Measurements from ENCODE around the gene RBMS1. TPM values are rescaled to one million over a fixed set of nuclear protein-coding genes. Genes with fewer than 3 reads are reported as not detected.

RBMS1 gene
- total RNA-seq, 2 experiments from 2014 or later, result 65.5 to 67.5 TPM

GRCh38 chr2:160352500-160352899, 141.1 kb downstream of the RBMS1 start:
- no peak overlapping the region for H3K27ac Mint-ChIP-seq
- no peak for DNase-seq
- no peaks in the 10 kb centered on the region for H3K9me3 Mint-ChIP-seq
- H3K4me1 Mint-ChIP-seq, result peaks cover 18% of the 10 kb centered on the region
- H3K4me3 Mint-ChIP-seq, result no peak overlapping the region
- H3K36me3 Mint-ChIP-seq (ENCODE audit: low read depth), result peaks cover 17% of the 10 kb centered on the region
- no peaks in the 10 kb centered on the region for H3K27me3 Mint-ChIP-seq
- POLR2A ChIA-PET, result no interaction called here
- CTCF ChIA-PET, result interaction anchor here (0.9 to 2.3 kb wide), 7 partner anchors 17 to 711 kb away, joined by 3 to 7 read pairs (median 4); no protein-coding TSS in a partner anchor

DNA sequence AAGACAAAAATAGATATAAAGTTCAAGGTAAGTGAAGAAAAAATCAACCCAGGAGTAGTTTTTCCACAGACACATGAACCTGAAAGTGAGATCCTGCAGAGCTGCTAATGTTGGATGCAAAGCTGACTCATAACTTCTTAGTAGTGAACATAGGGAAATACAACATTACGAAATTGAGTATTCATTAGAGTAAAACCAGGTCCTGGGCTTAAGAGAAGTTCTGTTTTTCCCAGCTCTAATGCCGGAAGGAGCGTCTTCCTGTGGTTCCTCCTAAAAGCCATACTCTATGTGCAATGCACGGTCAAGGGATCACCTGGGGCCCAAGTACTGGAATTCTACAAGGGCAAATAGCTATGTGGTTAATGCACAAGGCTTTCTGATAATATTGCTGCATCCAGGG, 141.7 kb downstream of the RBMS1 start:
- Mint-ChIP-seq H3K27ac (no peak overlapping the region), H3K9me3 (no peaks in the 10 kb centered on the region), H3K4me3 (no peak overlapping the region), H3K27me3 (no peaks in the 10 kb centered on the region), H3K36me3 (ENCODE audit: low read depth) (peaks cover 16% of the 10 kb centered on the region), H3K4me1 (peaks cover 22% of the 10 kb centered on the region)
- POLR2A ChIA-PET, result no interaction called here
- no peak for DNase-seq
- CTCF ChIA-PET, result interaction anchor here (1.3 to 1.8 kb wide), 3 partner anchors 24 to 643 kb away, joined by 4 to 5 read pairs (median 5); no protein-coding TSS in a partner anchor

DNA sequence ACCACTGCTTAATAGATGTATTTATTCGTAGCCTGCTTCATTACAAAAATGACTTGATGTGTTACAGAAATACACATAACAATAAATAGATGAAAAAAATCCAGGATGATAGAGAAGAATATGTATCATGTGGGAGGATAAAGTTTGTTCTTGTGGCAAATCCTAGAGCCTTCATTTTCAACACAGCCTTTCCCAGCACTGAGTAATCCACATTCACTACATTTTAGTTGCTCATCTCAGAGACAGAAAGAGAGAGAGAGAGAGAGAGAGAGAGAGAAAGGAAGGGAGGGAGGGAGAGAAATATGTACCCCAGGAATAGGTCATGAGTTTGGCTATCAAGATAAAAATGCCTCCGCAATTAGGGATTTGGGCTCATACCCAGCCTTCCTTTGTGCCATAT, 144.3 kb downstream of the RBMS1 start:
- Mint-ChIP-seq H3K9me3 (no peaks in the 10 kb centered on the region), H3K4me3 (no peak overlapping the region), H3K27ac (no peak overlapping the region), H3K27me3 (no peaks in the 10 kb centered on the region), H3K4me1 (peaks cover 40% of the 10 kb centered on the region), H3K36me3 (ENCODE audit: low read depth) (peaks cover 14% of the 10 kb centered on the region)
- POLR2A ChIA-PET, result no interaction called here
- CTCF ChIA-PET, result no interaction called here
- DNase-seq, result no peak

DNA sequence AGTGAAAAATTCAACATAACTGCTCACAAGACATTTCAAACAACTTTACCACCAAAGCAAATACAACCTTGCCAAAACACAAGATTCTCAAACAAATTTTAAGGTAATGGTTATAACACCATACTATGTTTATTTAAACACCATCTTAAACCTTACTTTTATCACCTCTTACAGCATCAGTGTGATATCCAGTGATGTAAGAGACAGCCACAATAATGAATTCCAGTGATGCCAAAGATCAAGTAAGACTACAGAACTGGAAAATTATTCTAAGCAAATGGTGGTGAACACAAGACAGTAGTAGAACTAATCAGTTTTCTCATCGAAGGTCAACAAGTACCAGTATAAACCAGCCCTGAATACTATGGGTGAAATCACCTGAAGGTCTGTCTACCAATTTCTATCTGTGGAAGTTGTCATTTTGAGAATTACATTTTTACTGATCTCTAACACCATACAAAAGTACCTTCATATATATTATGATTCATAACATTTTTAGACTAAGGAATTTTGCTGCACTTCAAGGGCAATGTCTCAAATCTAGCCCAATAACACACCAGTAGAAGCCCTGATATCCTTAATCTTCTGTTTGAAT, 146.2 kb downstream of the RBMS1 start:
- POLR2A ChIA-PET, result no interaction called here
- H3K4me1 Mint-ChIP-seq, result peaks cover 40% of the 10 kb centered on the region
- no peaks in the 10 kb centered on the region for H3K9me3 Mint-ChIP-seq
- no peak for DNase-seq
- H3K36me3 Mint-ChIP-seq (ENCODE audit: low read depth), result peaks cover 17% of the 10 kb centered on the region
- H3K27me3 Mint-ChIP-seq, result no peaks in the 10 kb centered on the region
- CTCF ChIA-PET, result no interaction called here
- H3K4me3 Mint-ChIP-seq, result no peak overlapping the region
- H3K27ac Mint-ChIP-seq, result no peak overlapping the region

GRCh38 chr2:160345071-160345764, 148.4 kb downstream of the RBMS1 start:
- Mint-ChIP-seq H3K4me3 (no peak overlapping the region), H3K27me3 (no peaks in the 10 kb centered on the region), H3K36me3 (ENCODE audit: low read depth) (peaks cover 18% of the 10 kb centered on the region), H3K9me3 (no peaks in the 10 kb centered on the region), H3K27ac (no peak overlapping the region), H3K4me1 (peaks cover 37% of the 10 kb centered on the region)
- ChIA-PET POLR2A (interaction anchor here (1.0 kb wide), 1 partner anchor 10 kb away, joined by 3 read pairs; no protein-coding TSS in a partner anchor), CTCF (interaction anchor here (1.5 kb wide), 1 partner anchor 84 kb away, joined by 3 read pairs; no protein-coding TSS in a partner anchor)
- DNase-seq, result no peak

GRCh38 chr2:160343404-160343803, 150.2 kb downstream of the RBMS1 start:
- CTCF ChIA-PET, result no interaction called here
- no peak overlapping the region for H3K4me3 Mint-ChIP-seq

DNA sequence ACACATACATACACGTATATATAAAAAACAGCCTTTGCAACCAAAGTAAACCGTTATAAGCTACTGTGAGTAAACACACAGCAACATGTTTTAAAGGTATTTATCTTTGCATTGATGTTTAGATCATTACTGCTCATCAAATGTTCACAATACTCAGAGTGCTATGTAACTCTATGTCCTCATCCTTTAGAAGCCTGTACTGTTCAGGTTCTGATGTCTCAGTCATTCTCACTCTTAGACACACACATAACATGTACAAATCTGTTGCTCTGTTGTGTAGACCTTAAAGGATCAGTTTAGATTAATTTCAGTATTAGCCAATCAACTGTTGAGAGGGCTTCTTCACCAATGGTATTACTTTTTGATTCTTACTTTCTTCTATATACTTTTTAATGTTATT, 153.9 kb downstream of the RBMS1 start:
- ChIA-PET CTCF (no interaction called here), POLR2A (no interaction called here)
- no peak overlapping the region for H3K4me3 Mint-ChIP-seq
- no peak overlapping the region for H3K27ac Mint-ChIP-seq
- no peaks in the 10 kb centered on the region for H3K27me3 Mint-ChIP-seq
- no peak for DNase-seq
- H3K9me3 Mint-ChIP-seq, result no peaks in the 10 kb centered on the region
- H3K36me3 Mint-ChIP-seq (ENCODE audit: low read depth), result peaks cover 10% of the 10 kb centered on the region
- peaks cover 34% of the 10 kb centered on the region for H3K4me1 Mint-ChIP-seq

More at GRCh38 chr2:160343404-160343803, 150.2 kb downstream of the RBMS1 start:
- H3K27me3 Mint-ChIP-seq, result no peaks in the 10 kb centered on the region
- no peak overlapping the region for H3K27ac Mint-ChIP-seq
- POLR2A ChIA-PET, result no interaction called here
- H3K36me3 Mint-ChIP-seq (ENCODE audit: low read depth), result peaks cover 16% of the 10 kb centered on the region
- DNase-seq, result no peak
- no peaks in the 10 kb centered on the region for H3K9me3 Mint-ChIP-seq
- H3K4me1 Mint-ChIP-seq, result peaks cover 42% of the 10 kb centered on the region

GRCh38 chr2:160338901-160339685, 154.5 kb downstream of the RBMS1 start:
- POLR2A ChIA-PET, result no interaction called here
- no peaks in the 10 kb centered on the region for H3K27me3 Mint-ChIP-seq
- H3K4me1 Mint-ChIP-seq, result peaks cover 37% of the 10 kb centered on the region
- no peaks in the 10 kb centered on the region for H3K9me3 Mint-ChIP-seq
- peaks cover 10% of the 10 kb centered on the region for H3K36me3 Mint-ChIP-seq (ENCODE audit: low read depth)
- CTCF ChIA-PET, result no interaction called here
- no peak overlapping the region for H3K4me3 Mint-ChIP-seq
- no peak for DNase-seq
- no peak overlapping the region for H3K27ac Mint-ChIP-seq

- no peak overlapping the region for H3K27ac Mint-ChIP-seq
- peaks cover 6% of the 10 kb centered on the region for H3K36me3 Mint-ChIP-seq (ENCODE audit: low read depth)
- peaks cover 47% of the 10 kb centered on the region for H3K4me1 Mint-ChIP-seq
- H3K27me3 Mint-ChIP-seq, result no peaks in the 10 kb centered on the region
- DNase-seq, result no peak
- ChIA-PET CTCF (no interaction called here), POLR2A (no interaction called here)
- H3K4me3 Mint-ChIP-seq, result no peak overlapping the region
- no peaks in the 10 kb centered on the region for H3K9me3 Mint-ChIP-seq
These were observed 155.9 kb downstream of the RBMS1 start for GRCh38 chr2:160337728-160338127.

DNA sequence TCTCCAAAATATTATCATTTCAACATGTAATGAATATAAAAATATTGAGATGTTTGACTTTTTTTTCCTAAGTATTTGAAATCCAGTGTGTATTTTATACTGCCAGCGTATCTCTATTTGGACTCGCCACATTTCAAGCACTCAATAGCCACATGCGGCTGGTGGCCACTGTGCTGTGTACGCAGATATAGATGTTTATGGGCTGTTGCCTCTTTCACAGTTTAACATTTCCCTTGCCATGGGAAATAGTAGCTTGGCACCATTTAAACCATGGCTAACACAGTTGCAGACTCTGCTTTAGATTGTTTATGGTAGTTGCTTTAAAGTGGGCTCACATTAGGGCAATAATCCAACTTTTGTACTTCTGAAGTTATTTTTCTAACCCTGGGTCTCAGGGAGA, 157.0 kb downstream of the RBMS1 start:
- ChIA-PET POLR2A (interaction anchor here (0.7 to 1.3 kb wide), 2 partner anchors 54 to 83 kb away, joined by 3 read pairs; no protein-coding TSS in a partner anchor), CTCF (interaction anchor here (5.1 kb wide), 1 partner anchor 12 kb away, joined by 30 read pairs; no protein-coding TSS in a partner anchor)
- Mint-ChIP-seq H3K9me3 (no peaks in the 10 kb centered on the region), H3K4me3 (no peak overlapping the region), H3K27ac (no peak overlapping the region), H3K36me3 (ENCODE audit: low read depth) (peaks cover 6% of the 10 kb centered on the region), H3K4me1 (peaks cover 57% of the 10 kb centered on the region), H3K27me3 (no peaks in the 10 kb centered on the region)
- DNase-seq, result no peak

DNA sequence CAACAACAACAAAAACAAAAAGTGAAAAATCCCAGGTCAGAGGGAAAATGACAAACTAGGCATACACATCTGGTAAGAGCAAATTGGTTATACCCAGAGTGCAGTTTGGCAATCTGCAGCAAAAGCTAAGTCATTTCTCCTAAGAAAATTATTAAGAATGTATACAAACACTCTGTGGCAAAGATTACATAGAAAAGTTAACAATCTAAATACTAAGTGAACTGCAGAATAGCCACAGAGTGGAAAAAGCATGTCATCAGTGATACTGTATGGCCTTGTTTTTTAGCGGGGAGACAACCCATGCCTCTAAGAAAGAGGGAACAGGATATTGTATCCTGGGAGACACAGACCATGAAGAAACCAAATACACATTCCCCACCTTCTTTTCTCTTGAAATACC, 157.5 kb downstream of the RBMS1 start:
- CTCF ChIA-PET, result interaction anchor here (5.1 kb wide), 1 partner anchor 12 kb away, joined by 30 read pairs; no protein-coding TSS in a partner anchor
- Mint-ChIP-seq H3K36me3 (ENCODE audit: low read depth) (peaks cover 10% of the 10 kb centered on the region), H3K9me3 (no peaks in the 10 kb centered on the region)

GRCh38 chr2:160335441-160335840, 158.2 kb downstream of the RBMS1 start:
- Mint-ChIP-seq H3K36me3 (ENCODE audit: low read depth) (peaks cover 10% of the 10 kb centered on the region), H3K27me3 (no peaks in the 10 kb centered on the region), H3K9me3 (no peaks in the 10 kb centered on the region), H3K4me1 (peaks cover 68% of the 10 kb centered on the region), H3K27ac (no peak overlapping the region), H3K4me3 (no peak overlapping the region)
- ChIA-PET CTCF (interaction anchor here (1.2 to 5.1 kb wide), 2 partner anchors 11 to 18 kb away, joined by 3 to 30 read pairs; no protein-coding TSS in a partner anchor), POLR2A (interaction anchor here (0.8 to 1.5 kb wide), 3 partner anchors 9 to 157 kb away, joined by 3 to 5 read pairs (median 3); no protein-coding TSS in a partner anchor)
- DNase-seq, result no peak

More for the DNA sequence above, 157.5 kb downstream of the RBMS1 start:
- Mint-ChIP-seq H3K27me3 (no peaks in the 10 kb centered on the region), H3K27ac (no peak overlapping the region), H3K4me3 (no peak overlapping the region), H3K4me1 (peaks cover 62% of the 10 kb centered on the region)
- DNase-seq, result no peak
- POLR2A ChIA-PET, result interaction anchor here (0.7 to 1.3 kb wide), 2 partner anchors 54 to 84 kb away, joined by 3 read pairs; no protein-coding TSS in a partner anchor
